ENCODE measurements around the gene ATP7B. TPM values are rescaled to one million over a fixed set of nuclear protein-coding genes. Genes with fewer than 3 reads are reported as not detected.
A peak's percentile ranks its signal among the peaks of the same experiment; 100 is the strongest.

Gene ATP7B
- total and polyA plus RNA-seq, 2 donors = 1.2 to 1.8 TPM

DNA sequence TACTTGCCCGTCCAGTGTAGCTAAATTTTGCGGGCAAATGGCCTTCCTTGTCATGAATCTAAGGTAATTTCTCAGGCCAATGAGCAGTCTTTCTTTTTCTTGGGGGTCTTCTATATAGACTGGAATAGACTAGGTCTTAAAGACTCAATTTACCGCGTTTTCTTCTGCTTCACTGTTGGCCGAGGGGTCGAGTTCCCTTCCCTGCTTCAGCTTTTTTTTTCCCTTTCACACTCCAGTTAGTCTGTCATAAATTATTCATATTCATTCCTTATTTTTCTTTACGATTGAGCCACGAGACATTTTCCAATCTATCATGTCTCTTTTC, 1.2 kb upstream of the ATP7B start:
- peaks cover 2 to 8% of the 10 kb centered on the region in 2 donors for H3K4me1 ChIP-seq (ENCODE audit: control insufficient read depth in 2 of 2, insufficient read depth in 2 of 2, low read length in 2 of 2)
- peak overlapping the region; percentile 71 to 78 for H3K27ac ChIP-seq (ENCODE audit: low read depth in 1 of 2, low read length in 1 of 2)

DNA sequence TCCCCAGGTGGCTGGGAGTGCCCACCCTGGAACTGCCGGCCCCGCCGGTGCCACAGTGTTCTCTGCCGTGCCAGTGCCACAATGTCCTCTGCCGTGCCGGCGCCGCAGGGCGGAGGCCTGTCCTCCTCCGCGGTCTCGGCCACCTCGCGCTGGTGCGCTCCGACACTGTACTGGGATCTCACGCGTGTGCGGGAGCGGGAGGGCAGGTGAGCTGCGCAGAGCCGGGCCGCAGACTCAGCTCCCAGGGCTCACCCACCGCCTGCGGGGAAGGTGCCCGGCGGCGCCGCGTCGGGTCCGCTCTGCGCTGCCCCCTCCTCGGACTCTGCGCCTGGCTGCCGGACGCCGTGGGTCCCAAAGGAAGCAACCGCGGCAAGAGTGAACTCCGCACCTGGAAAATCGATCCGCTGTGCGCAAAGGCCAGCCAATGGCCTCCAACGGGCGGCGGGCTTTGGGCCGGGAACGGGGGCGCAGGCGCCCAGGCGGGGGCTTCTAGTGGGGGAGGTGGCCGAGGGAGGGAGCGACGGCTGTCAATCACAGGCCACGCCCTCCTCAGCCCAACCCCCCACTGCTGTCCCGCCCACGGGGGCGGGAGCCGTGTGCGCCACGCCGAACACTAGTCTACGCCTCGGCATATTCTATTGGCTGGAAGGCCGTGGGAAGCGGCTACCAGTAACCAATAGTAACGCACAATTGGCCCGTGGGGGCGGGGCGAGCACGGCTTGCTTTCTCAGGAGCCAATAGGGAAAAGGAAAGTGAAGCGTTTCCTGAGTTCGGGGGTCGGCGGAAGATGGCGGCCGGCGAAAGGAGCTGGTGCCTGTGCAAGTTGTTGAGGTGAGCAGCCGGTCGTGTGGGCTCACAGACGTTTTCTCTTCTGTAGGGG, 622 bp upstream of the ATP7B start, which contains the start of gene ALG11:
TSS of gene ALG11 (plus strand) at position 767 of the 880 bp plus-strand sequence. CDS start at position 788, 21 bp downstream.
- Histone ChIP-seq H3K9me3 (ENCODE audit: control insufficient read depth in 2 of 2, insufficient read depth in 1 of 2, low read length in 1 of 2) (no peaks in the 10 kb centered on the region), H3K27ac (ENCODE audit: low read depth in 1 of 2, low read length in 1 of 2) (peak within 1 kb of the TSS; percentile 71 to 78)
- DNase-seq (ENCODE audit: low read depth in 6 of 9, low spot score in 9 of 9) = peak; percentile 95 to 99 (median 98)

More for the DNA sequence above, 1.2 kb upstream of the ATP7B start:
- under 1% methylated on average over 8 of the region's 8 CpGs for WGBS
- Histone ChIP-seq H3K4me3 (ENCODE audit: low read length in 2 of 2) (peak overlapping the region; percentile 67 to 81), H3K36me3 (ENCODE audit: control insufficient read depth in 2 of 2, insufficient read depth in 2 of 2, low read length in 1 of 2) (peaks cover 2 to 3% of the 10 kb centered on the region in 2 donors), H3K27me3 (ENCODE audit: control insufficient read depth in 2 of 2, insufficient read depth in 1 of 2, low read length in 1 of 2) (peaks cover 21 to 40% of the 10 kb centered on the region in 2 donors), H3K9me3 (ENCODE audit: control insufficient read depth in 2 of 2, insufficient read depth in 1 of 2, low read length in 1 of 2) (no peaks in the 10 kb centered on the region)
- peak in 1 of 9 donors; percentile 4 for DNase-seq (ENCODE audit: low read depth in 6 of 9, low spot score in 9 of 9)

DNA sequence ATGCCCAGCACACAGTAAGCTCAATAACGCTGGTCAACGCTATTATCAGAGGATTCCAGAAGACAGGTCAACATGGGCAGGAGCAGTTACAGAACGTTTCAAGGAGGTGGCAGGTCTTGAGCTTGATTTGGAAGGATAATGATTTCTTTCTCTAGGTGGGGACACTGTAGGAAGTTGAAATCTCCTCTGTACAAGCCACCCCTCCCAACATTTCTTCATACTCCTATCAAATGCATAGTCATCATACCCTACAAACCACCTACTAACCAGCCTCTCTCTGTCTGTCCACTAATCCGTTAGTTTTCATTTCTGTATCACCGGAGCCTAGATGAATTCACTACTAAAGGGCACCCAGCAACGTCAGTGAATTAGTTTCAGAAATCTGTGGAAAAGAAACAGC, 1.3 kb downstream of the ATP7B start:
- H3K36me3 ChIP-seq (ENCODE audit: control insufficient read depth in 2 of 2, insufficient read depth in 2 of 2, low read length in 1 of 2) = no peaks in the 10 kb centered on the region
- peaks cover 21 to 41% of the 10 kb centered on the region in 2 donors for H3K27me3 ChIP-seq (ENCODE audit: control insufficient read depth in 2 of 2, insufficient read depth in 1 of 2, low read length in 1 of 2)
- no peak overlapping the region for H3K27ac ChIP-seq (ENCODE audit: low read depth in 1 of 2, low read length in 1 of 2)
- no peak for DNase-seq (ENCODE audit: low read depth in 6 of 9, low spot score in 9 of 9)
- 77% methylated on average over 6 of the region's 6 CpGs for WGBS
- no peaks in the 10 kb centered on the region for H3K9me3 ChIP-seq (ENCODE audit: control insufficient read depth in 2 of 2, insufficient read depth in 1 of 2, low read length in 1 of 2)
- H3K4me1 ChIP-seq (ENCODE audit: control insufficient read depth in 2 of 2, insufficient read depth in 2 of 2, low read length in 2 of 2) = peaks cover 2 to 8% of the 10 kb centered on the region in 2 donors
- no peak overlapping the region for H3K4me3 ChIP-seq (ENCODE audit: low read length in 2 of 2)

More for the DNA sequence above, 622 bp upstream of the ATP7B start, which contains the start of gene ALG11:
- Histone ChIP-seq H3K27me3 (ENCODE audit: control insufficient read depth in 2 of 2, insufficient read depth in 1 of 2, low read length in 1 of 2) (peaks cover 21 to 41% of the 10 kb centered on the region in 2 donors), H3K36me3 (ENCODE audit: control insufficient read depth in 2 of 2, insufficient read depth in 2 of 2, low read length in 1 of 2) (peaks cover 0 to 3% of the 10 kb centered on the region in 2 donors), H3K4me1 (ENCODE audit: control insufficient read depth in 2 of 2, insufficient read depth in 2 of 2, low read length in 2 of 2) (peaks cover 2 to 8% of the 10 kb centered on the region in 2 donors), H3K4me3 (ENCODE audit: low read length in 2 of 2) (peak within 1 kb of the TSS; percentile 67 to 81)
- under 1% methylated on average over 82 of the region's 82 CpGs for WGBS

DNA sequence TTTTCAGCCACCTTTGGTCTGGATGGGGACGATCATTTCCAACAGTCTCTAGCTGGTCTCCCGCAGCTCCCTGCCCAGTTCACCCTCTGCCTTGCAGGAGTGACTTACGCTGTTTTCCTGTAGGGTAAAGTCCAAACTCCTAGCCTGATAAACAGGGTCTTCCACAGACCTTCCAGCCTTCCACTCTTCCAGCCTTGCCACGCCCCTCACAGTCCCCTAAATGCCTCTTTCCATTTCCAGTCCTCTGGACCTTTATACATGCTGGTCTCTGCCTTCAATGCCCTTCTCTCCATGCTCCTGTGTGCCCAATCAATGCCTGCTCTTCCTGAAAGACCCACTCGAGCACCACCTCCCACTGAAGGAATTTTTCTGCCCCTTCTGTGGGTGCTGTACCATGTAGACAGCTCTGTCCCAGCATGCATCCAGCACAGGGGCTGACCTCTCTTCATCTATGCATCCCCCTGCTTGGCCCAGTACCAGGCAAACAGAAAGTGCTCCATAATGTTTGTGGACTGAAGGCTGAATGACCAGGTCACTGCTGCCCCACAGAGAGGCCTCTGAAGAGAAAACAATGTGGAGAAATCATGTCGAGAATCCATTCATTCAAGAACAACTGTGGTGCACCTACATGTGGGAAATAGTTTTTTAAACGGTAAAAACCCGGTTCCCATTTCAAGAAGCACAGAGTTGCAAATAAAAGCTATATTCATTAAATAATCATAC, 4.6 kb downstream of the ATP7B start:
- no peaks in the 10 kb centered on the region for H3K36me3 ChIP-seq (ENCODE audit: control insufficient read depth in 2 of 2, insufficient read depth in 2 of 2, low read length in 1 of 2)
- H3K4me1 ChIP-seq (ENCODE audit: control insufficient read depth in 2 of 2, insufficient read depth in 2 of 2, low read length in 2 of 2) = peaks cover 2 to 8% of the 10 kb centered on the region in 2 donors
- H3K27ac ChIP-seq (ENCODE audit: low read depth in 1 of 2, low read length in 1 of 2) = no peak overlapping the region
- H3K27me3 ChIP-seq (ENCODE audit: control insufficient read depth in 2 of 2, insufficient read depth in 1 of 2, low read length in 1 of 2) = peaks cover 21 to 38% of the 10 kb centered on the region in 2 donors
- WGBS = 94% methylated on average over 8 of the region's 8 CpGs
- no peak overlapping the region for H3K4me3 ChIP-seq (ENCODE audit: low read length in 2 of 2)
- DNase-seq (ENCODE audit: low read depth in 6 of 9, low spot score in 9 of 9) = no peak
- H3K9me3 ChIP-seq (ENCODE audit: control insufficient read depth in 2 of 2, insufficient read depth in 1 of 2, low read length in 1 of 2) = no peaks in the 10 kb centered on the region

DNA sequence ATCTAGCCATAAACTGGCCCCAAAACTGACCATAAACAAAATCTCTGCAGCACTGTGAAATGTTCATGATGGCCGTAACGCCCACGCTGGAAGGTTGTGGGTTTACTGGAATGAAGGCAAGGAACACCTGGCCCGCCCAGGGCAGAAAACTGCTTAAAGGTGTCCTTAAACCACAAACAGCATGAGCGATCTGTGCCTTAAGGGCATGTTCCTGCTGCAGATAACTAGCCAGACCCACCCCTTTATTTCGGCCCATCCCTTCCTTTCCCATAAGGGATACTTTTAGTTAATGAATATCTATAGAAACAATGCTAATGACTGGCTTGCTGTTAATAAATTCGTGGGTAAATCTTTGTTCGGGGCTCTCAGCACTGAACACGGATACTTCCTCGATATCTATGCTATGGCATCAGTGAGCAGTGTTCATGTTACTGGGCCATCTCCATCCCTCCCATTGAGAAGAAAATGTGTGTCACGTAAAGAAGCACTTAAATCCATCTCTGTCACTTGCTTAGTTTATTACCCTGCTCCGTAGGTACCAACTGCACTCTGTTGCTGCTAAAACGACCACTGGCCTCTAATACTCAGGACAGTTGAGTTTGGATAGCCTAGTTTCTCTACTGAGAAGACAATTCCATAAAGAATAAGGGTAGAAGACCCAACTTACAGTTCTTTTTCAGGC, 5.3 kb downstream of the ATP7B start:
- no peak for DNase-seq (ENCODE audit: low read depth in 6 of 9, low spot score in 9 of 9)
- Histone ChIP-seq H3K4me3 (ENCODE audit: low read length in 2 of 2) (no peak overlapping the region), H3K9me3 (ENCODE audit: control insufficient read depth in 2 of 2, insufficient read depth in 1 of 2, low read length in 1 of 2) (no peaks in the 10 kb centered on the region), H3K36me3 (ENCODE audit: control insufficient read depth in 2 of 2, insufficient read depth in 2 of 2, low read length in 1 of 2) (no peaks in the 10 kb centered on the region), H3K27ac (ENCODE audit: low read depth in 1 of 2, low read length in 1 of 2) (no peak overlapping the region), H3K27me3 (ENCODE audit: control insufficient read depth in 2 of 2, insufficient read depth in 1 of 2, low read length in 1 of 2) (peaks cover 15 to 31% of the 10 kb centered on the region in 2 donors), H3K4me1 (ENCODE audit: control insufficient read depth in 2 of 2, insufficient read depth in 2 of 2, low read length in 2 of 2) (peaks cover under 1 to 2% of the 10 kb centered on the region in 2 donors)
- WGBS = 96% methylated on average over 13 of the region's 13 CpGs

DNA sequence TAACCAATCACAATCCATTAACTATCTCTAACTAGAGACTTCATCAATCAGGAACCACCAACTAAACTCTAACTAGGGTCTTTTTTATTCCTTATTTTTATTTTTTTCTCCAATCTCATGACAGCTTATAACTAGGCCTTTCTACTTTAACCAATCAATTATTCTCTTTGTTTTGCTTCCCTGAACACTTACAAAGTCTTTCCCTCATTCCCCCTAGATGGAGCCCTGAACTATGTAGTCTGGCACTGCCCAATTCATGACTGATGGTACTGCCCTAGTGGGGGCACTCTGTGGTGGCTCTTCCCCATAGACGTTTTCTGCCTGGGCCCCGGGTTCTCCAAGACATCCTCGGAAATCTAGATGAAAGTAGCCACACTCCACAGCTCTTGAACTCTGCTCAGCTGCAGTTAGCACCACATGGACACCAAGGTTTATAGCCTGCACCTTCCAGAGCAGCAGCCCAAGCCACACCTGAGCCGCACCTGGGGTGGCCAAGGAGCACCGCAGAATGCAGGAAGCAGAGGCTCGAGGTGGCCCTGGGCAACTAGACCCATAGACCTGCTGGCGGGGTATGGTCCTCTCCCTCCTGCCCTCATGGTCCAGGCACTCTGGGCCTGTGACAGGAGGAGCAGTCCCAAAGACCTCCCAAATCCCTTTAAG, 6.6 kb downstream of the ATP7B start:
- no peak overlapping the region for H3K4me3 ChIP-seq (ENCODE audit: low read length in 2 of 2)
- peaks cover 4 to 18% of the 10 kb centered on the region in 2 donors for H3K27me3 ChIP-seq (ENCODE audit: control insufficient read depth in 2 of 2, insufficient read depth in 1 of 2, low read length in 1 of 2)
- no peak for DNase-seq (ENCODE audit: low read depth in 6 of 9, low spot score in 9 of 9)
- H3K4me1 ChIP-seq (ENCODE audit: control insufficient read depth in 2 of 2, insufficient read depth in 2 of 2, low read length in 2 of 2) = no peaks in the 10 kb centered on the region
- H3K27ac ChIP-seq (ENCODE audit: low read depth in 1 of 2, low read length in 1 of 2) = no peak overlapping the region
- H3K9me3 ChIP-seq (ENCODE audit: control insufficient read depth in 2 of 2, insufficient read depth in 1 of 2, low read length in 1 of 2) = no peaks in the 10 kb centered on the region
- 94% methylated on average over 7 of the region's 7 CpGs for WGBS
- H3K36me3 ChIP-seq (ENCODE audit: control insufficient read depth in 2 of 2, insufficient read depth in 2 of 2, low read length in 1 of 2) = no peaks in the 10 kb centered on the region

DNA sequence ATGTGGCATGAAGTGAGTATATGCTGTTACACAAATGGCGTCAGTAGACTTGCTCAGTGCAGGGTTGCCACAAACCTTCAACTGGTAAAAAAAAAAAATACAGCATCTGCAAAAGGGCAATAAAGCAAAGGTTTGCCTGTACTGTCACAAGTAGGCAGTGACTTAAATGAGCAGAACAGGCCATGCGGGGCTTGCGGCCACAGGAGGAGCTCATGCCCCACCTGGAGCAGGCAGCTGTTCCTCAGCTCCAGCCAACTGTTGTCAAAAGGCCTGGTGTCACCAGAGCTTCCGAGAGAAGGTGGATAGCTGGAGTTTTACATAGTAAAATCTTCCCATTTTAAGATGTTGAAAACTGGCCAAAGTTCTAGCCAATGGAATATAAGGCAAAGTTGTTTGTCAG, 7.7 kb downstream of the ATP7B start:
- no peak for DNase-seq (ENCODE audit: low read depth in 6 of 9, low spot score in 9 of 9)
- no peaks in the 10 kb centered on the region for H3K9me3 ChIP-seq (ENCODE audit: control insufficient read depth in 2 of 2, insufficient read depth in 1 of 2, low read length in 1 of 2)
- H3K4me1 ChIP-seq (ENCODE audit: control insufficient read depth in 2 of 2, insufficient read depth in 2 of 2, low read length in 2 of 2) = peaks cover 0 to 7% of the 10 kb centered on the region in 2 donors
- H3K4me3 ChIP-seq (ENCODE audit: low read length in 2 of 2) = no peak overlapping the region
- H3K36me3 ChIP-seq (ENCODE audit: control insufficient read depth in 2 of 2, insufficient read depth in 2 of 2, low read length in 1 of 2) = no peaks in the 10 kb centered on the region
- H3K27ac ChIP-seq (ENCODE audit: low read depth in 1 of 2, low read length in 1 of 2) = no peak overlapping the region
- 83% methylated on average over 4 of the region's 4 CpGs for WGBS
- peaks cover 0 to 8% of the 10 kb centered on the region in 2 donors for H3K27me3 ChIP-seq (ENCODE audit: control insufficient read depth in 2 of 2, insufficient read depth in 1 of 2, low read length in 1 of 2)

DNA sequence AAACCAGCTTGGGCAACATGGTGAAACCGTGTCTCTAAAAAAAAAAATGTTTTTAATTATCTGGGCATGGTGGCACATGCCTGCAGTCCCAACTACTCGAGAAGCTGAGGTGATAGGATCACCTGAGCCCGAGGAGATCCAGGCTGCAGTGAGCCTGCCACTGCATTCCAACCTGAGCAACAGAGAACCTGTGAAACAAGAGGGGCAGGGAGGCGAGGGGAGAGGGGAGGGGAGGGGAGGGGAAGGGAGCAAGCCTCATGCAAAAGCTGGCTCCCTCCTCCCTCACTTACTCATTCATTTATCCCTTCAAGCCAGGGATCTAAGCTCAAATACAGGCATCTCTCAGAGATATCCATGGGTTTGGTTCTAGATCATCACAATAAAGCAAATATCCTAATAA, 8.9 kb downstream of the ATP7B start:
- H3K4me3 ChIP-seq (ENCODE audit: low read length in 2 of 2) = no peak overlapping the region
- 94% methylated on average over 4 of the region's 4 CpGs for WGBS

More for the DNA sequence above, 8.9 kb downstream of the ATP7B start:
- no peak for DNase-seq (ENCODE audit: low read depth in 6 of 9, low spot score in 9 of 9)
- Histone ChIP-seq H3K9me3 (ENCODE audit: control insufficient read depth in 2 of 2, insufficient read depth in 1 of 2, low read length in 1 of 2) (no peaks in the 10 kb centered on the region), H3K36me3 (ENCODE audit: control insufficient read depth in 2 of 2, insufficient read depth in 2 of 2, low read length in 1 of 2) (no peaks in the 10 kb centered on the region), H3K4me1 (ENCODE audit: control insufficient read depth in 2 of 2, insufficient read depth in 2 of 2, low read length in 2 of 2) (peaks cover 0 to 7% of the 10 kb centered on the region in 2 donors), H3K27me3 (ENCODE audit: control insufficient read depth in 2 of 2, insufficient read depth in 1 of 2, low read length in 1 of 2) (no peaks in the 10 kb centered on the region), H3K27ac (ENCODE audit: low read depth in 1 of 2, low read length in 1 of 2) (no peak overlapping the region)

Data from thymus (tissue), 11 donors.